Breast epithelium (tissue), 4 donors: ENCODE data around the gene ASB6. TPM values are rescaled to one million over a fixed set of nuclear protein-coding genes. Genes with fewer than 3 reads are reported as not detected.
A peak's percentile ranks its signal among the peaks of the same experiment; 100 is the strongest.

Source experiments
- DNase-seq, 2 donors: peaks; one replicate each; pipeline ENCODE4 v3.0.0-alpha.2; 2019; ENCODE audit warnings: low spot score in 2 of 2
- H3K27ac ChIP-seq, 2 donors: fragments of 200-600 bp; sonication (generic) in 1 of 2; one replicate each; pipeline ENCODE4 v1.5.1; 2016 to 2019; ENCODE audit warnings: mild to moderate bottlenecking in 1 of 2
- H3K27me3 ChIP-seq, 2 donors: fragments of 200-600 bp; sonication (generic) in 1 of 2; one replicate each; pipeline versions ENCODE4 v1.5.1 to v1.6.0; 2017 to 2019; ENCODE audit warnings: control low read depth in 1 of 2, mild to moderate bottlenecking in 1 of 2
- H3K36me3 ChIP-seq: fragments of 200-600 bp; one replicate; pipeline ENCODE4 v1.5.1; 2019
- H3K4me1 ChIP-seq, 2 donors: fragments of 200-600 bp; sonication (generic); one replicate each; pipeline ENCODE4 v1.5.1; 2016 to 2019; ENCODE audit warnings: control low read depth in 1 of 2
- H3K4me3 ChIP-seq, 3 donors: fragments of 200-600 bp; sonication (generic); 1 replicate in 2 of 3; 2 replicates in 1 of 3; pipeline ENCODE4 v1.5.1; 2016 to 2019; ENCODE audit warnings: mild to moderate bottlenecking in 3 of 3, moderate library complexity in 2 of 3
- H3K9me3 ChIP-seq, 2 donors: fragments of 200-600 bp; sonication (generic) in 1 of 2; one replicate each; pipeline ENCODE4 v1.5.1; 2016 to 2019; ENCODE audit warnings: control low read depth in 1 of 2
- CTCF ChIP-seq, 3 donors: fragments of 450-650 bp; IDR thresholded peaks; one replicate each; pipeline ENCODE4 v1.5.1; 2016 to 2017; ENCODE audit warnings: antibody characterized with exemption in 3 of 3, mild to moderate bottlenecking in 3 of 3, moderate library complexity in 3 of 3
- POLR2A ChIP-seq: fragments of 450-650 bp; IDR thresholded peaks from one replicate; pipeline ENCODE4 v1.6.1; 2016; ENCODE audit warnings: antibody characterized with exemption, mild to moderate bottlenecking, moderate library complexity
- POLR2AphosphoS5 ChIP-seq, 3 donors: sonication (generic); formaldehyde crosslinking; IDR thresholded peaks; one replicate each; pipeline ENCODE4 v1.6.1; 2017; ENCODE audit warnings: antibody characterized with exemption in 3 of 3
- intact Hi-C: fragments of 100-400 bp; cut with DNase I; formaldehyde crosslinking; loops from one replicate; pipeline ENCODE4 v1.15.1; 2023; ENCODE audit warnings: low total_unique reads
- total RNA-seq, 3 donors: library from RNA; depleted of rRNA; stranded (reverse); fragments of >200 nt; gene quantifications; one replicate each; pipeline ENCODE4 v1.1.0, GENCODE V29; 2016

Gene ASB6
- total RNA-seq, 3 donors from 2014 or later, result 11.2 to 24.4 (median 21.6) TPM

- H3K9me3 ChIP-seq, result no peaks in the 10 kb centered on the region
- H3K27me3 ChIP-seq, result no peaks in the 10 kb centered on the region
- intact Hi-C loops, result no loop called here
- no peaks in the 10 kb centered on the region for H3K36me3 ChIP-seq
- peak overlapping the region in 1 of 2 donors; percentile 9 for H3K27ac ChIP-seq
- no peak for TF ChIP-seq POLR2AphosphoS5 (IDR thresholded peaks at IDR 0.05)
- TF ChIP-seq CTCF (IDR thresholded peaks at IDR 0.05), result peak; percentile 50 to 66 (median 62)
- H3K4me1 ChIP-seq, result peaks cover 11 to 16% of the 10 kb centered on the region in 2 donors
- DNase-seq, result no peak
- H3K4me3 ChIP-seq, result no peak overlapping the region
These were observed 17.7 kb downstream of the ASB6 start for GRCh38 chr9:129624168-129624759.

- no peaks in the 10 kb centered on the region for H3K9me3 ChIP-seq
- no peak overlapping the region for H3K4me3 ChIP-seq
- no peak for TF ChIP-seq POLR2AphosphoS5 (IDR thresholded peaks at IDR 0.05)
- TF ChIP-seq CTCF (IDR thresholded peaks at IDR 0.05), result no peak
- TF ChIP-seq POLR2A, result no peak
- H3K4me1 ChIP-seq, result peaks cover 11 to 16% of the 10 kb centered on the region in 2 donors
- no peaks in the 10 kb centered on the region for H3K27me3 ChIP-seq
- H3K27ac ChIP-seq, result no peak overlapping the region
- DNase-seq, result no peak
- intact Hi-C loops, result no loop called here
- no peaks in the 10 kb centered on the region for H3K36me3 ChIP-seq
These were observed 18.6 kb downstream of the ASB6 start for GRCh38 chr9:129623331-129623730.

- no peak for DNase-seq
- Histone ChIP-seq H3K9me3 (no peaks in the 10 kb centered on the region), H3K27me3 (no peaks in the 10 kb centered on the region), H3K4me3 (peak within 1 kb of the TSS; percentile 45 to 82 (median 68)), H3K27ac (peak within 1 kb of the TSS; percentile 35 to 40), H3K4me1 (no peaks in the 10 kb centered on the region), H3K36me3 (no peaks in the 10 kb centered on the region)
- no peak for TF ChIP-seq POLR2A
- TF ChIP-seq CTCF (IDR thresholded peaks at IDR 0.05), result no peak
- TF ChIP-seq POLR2AphosphoS5 (IDR thresholded peaks at IDR 0.05), result no peak
- intact Hi-C loops, result no loop called here
These were observed 21.2 kb downstream of the ASB6 start, which contains the start of gene C9orf50 for GRCh38 chr9:129620669-129621295. Gene C9orf50, minus strand, starts transcription at chr9:129621101. Its CDS starts 527 bp downstream, at chr9:129620574.

GRCh38 chr9:129619787-129620668 lies 21.9 kb downstream of the ASB6 start:
- DNase-seq, result no peak
- intact Hi-C loops, result no loop called here
- TF ChIP-seq POLR2AphosphoS5 (IDR thresholded peaks at IDR 0.05) (no peak), CTCF (IDR thresholded peaks at IDR 0.05) (no peak)
- H3K27me3 ChIP-seq, result no peaks in the 10 kb centered on the region
- H3K9me3 ChIP-seq, result no peaks in the 10 kb centered on the region
- no peaks in the 10 kb centered on the region for H3K4me1 ChIP-seq
- peak overlapping the region; percentile 45 to 82 (median 68) for H3K4me3 ChIP-seq
- H3K27ac ChIP-seq, result peak overlapping the region; percentile 35 to 40
- H3K36me3 ChIP-seq, result no peaks in the 10 kb centered on the region
